HepG2 (cell line): ENCODE data around the gene HS3ST3B1. TPM values are rescaled to one million over a fixed set of nuclear protein-coding genes. Genes with fewer than 3 reads are reported as not detected.

Source experiments
- FOXK1 ChIP-seq: sonication (generic); formaldehyde crosslinking; IDR thresholded peaks from 2 replicates; pipeline ENCODE4 v1.4.0; 2020; ENCODE audit warnings: low read depth, missing genetic modification reagents, borderline replicate concordance
- KMT2A ChIP-seq: sonication (generic); formaldehyde crosslinking; IDR thresholded peaks from 2 replicates; pipeline ENCODE4 v1.4.0; 2020; ENCODE audit warnings: missing genetic modification reagents
- SKI ChIP-seq: fragments of 450-650 bp; IDR thresholded peaks from one replicate; pipeline ENCODE4 v1.6.1; 2018; ENCODE audit warnings: mild to moderate bottlenecking; ENCODE audit not compliant: partially characterized antibody
- SMAD3 ChIP-seq: sonication (generic); formaldehyde crosslinking; IDR thresholded peaks from 2 replicates; pipeline ENCODE4 v1.4.0; 2020; ENCODE audit warnings: missing genetic modification reagents
- ZFP36 ChIP-seq: fragments of 150-350 bp; IDR thresholded peaks from 2 replicates; pipeline ENCODE4 v1.6.1; 2018; ENCODE audit warnings: borderline replicate concordance, low read length, low read depth; ENCODE audit not compliant: partially characterized antibody
- ZMAT3 ChIP-seq: sonication (generic); formaldehyde crosslinking; conservative IDR thresholded peaks from 2 replicates; pipeline ENCODE4 v1.7.0; 2021; ENCODE audit warnings: missing genetic modification reagents
- ZMYM4 ChIP-seq: sonication (generic); formaldehyde crosslinking; IDR thresholded peaks from 2 replicates; pipeline ENCODE4 v1.8.1; 2023; ENCODE audit warnings: mild to moderate bottlenecking, missing genetic modification reagents
- ZNF138 ChIP-seq: sonication (generic); formaldehyde crosslinking; IDR thresholded peaks from 2 replicates; pipeline ENCODE4 v1.5.0; 2020; ENCODE audit warnings: mild to moderate bottlenecking, low read depth, missing genetic modification reagents
- ZNF24 ChIP-seq: fragments of 450-650 bp; IDR thresholded peaks from 2 replicates; pipeline ENCODE4 v1.6.1; 2017; ENCODE audit warnings: antibody characterized with exemption, mild to moderate bottlenecking
- ZNF441 ChIP-seq: sonication (generic); formaldehyde crosslinking; IDR thresholded peaks from 2 replicates; pipeline ENCODE4 v1.7.0; 2021; ENCODE audit warnings: missing genetic modification reagents, borderline replicate concordance
- ZNF572 ChIP-seq: sonication (generic); formaldehyde crosslinking; IDR thresholded peaks from 2 replicates; pipeline ENCODE4 v1.5.1; 2020; ENCODE audit warnings: mild to moderate bottlenecking, missing genetic modification reagents
- ZNF776 ChIP-seq: sonication (generic); formaldehyde crosslinking; IDR thresholded peaks from 2 replicates; pipeline ENCODE4 v1.4.0; 2020; ENCODE audit warnings: mild to moderate bottlenecking, missing genetic modification reagents
- ZNF83 ChIP-seq: sonication (generic); formaldehyde crosslinking; IDR thresholded peaks from 2 replicates; pipeline ENCODE4 v1.4.0; 2020; ENCODE audit warnings: missing genetic modification reagents, mild to moderate bottlenecking, borderline replicate concordance
- polyA plus RNA-seq, 8 experiments: library from polyadenylated mRNA; depleted of rRNA in 3 of 8; stranded (reverse) in 7 of 8; unstranded in 1 of 8; fragments of >200 nt; fragmentation: Illumina TruSeq in 4 of 8; extraction: Trizol in 4 of 8; gene quantifications; 2 replicates each; pipeline versions ENCODE4 v1.2.1 to v1.2.3, GENCODE V29; 2011 to 2016; ENCODE audit warnings: low read depth in 4 of 8, missing spikeins in 1 of 8, mixed read lengths in 1 of 8; ENCODE audit not compliant: insufficient read depth in 1 of 8
- total RNA-seq, 5 experiments: library from RNA; depleted of rRNA; stranded (reverse); fragments of >200 nt; fragmentation: Illumina TruSeq; extraction: Trizol; gene quantifications; 2 replicates each; pipeline ENCODE4 v1.2.3, GENCODE V29; 2016; ENCODE audit warnings: low read depth in 1 of 5
- TF ChIP-seq, protein P1 (sequence below), 2 experiments: fragments of 450-650 bp in 1 of 2; sonication (generic) in 1 of 2; formaldehyde crosslinking in 1 of 2; IDR thresholded peaks; 2 replicates each; pipeline versions ENCODE4 v1.6.1 to v1.8.0; 2016 to 2022; ENCODE audit warnings: antibody characterized with exemption in 1 of 2, mild to moderate bottlenecking in 1 of 2, missing genetic modification reagents in 1 of 2
- TF ChIP-seq, protein P2 (sequence below): IDR thresholded peaks from 2 replicates; pipeline ENCODE4 v1.6.1; 2016; ENCODE audit warnings: missing compliant biosample characterization, missing genetic modification reagents, borderline replicate concordance
- TF ChIP-seq, protein P3 (sequence below): sonication (generic); formaldehyde crosslinking; IDR thresholded peaks from 2 replicates; pipeline ENCODE4 v1.5.1; 2020; ENCODE audit warnings: missing genetic modification reagents, mild to moderate bottlenecking, borderline replicate concordance

Gene HS3ST3B1
- total and polyA plus RNA-seq, 2 of the 13 experiments (the other 11 are each of a cell fraction or from before 2014, with no cell fraction given) = 15.7 to 39.5 TPM

DNA sequence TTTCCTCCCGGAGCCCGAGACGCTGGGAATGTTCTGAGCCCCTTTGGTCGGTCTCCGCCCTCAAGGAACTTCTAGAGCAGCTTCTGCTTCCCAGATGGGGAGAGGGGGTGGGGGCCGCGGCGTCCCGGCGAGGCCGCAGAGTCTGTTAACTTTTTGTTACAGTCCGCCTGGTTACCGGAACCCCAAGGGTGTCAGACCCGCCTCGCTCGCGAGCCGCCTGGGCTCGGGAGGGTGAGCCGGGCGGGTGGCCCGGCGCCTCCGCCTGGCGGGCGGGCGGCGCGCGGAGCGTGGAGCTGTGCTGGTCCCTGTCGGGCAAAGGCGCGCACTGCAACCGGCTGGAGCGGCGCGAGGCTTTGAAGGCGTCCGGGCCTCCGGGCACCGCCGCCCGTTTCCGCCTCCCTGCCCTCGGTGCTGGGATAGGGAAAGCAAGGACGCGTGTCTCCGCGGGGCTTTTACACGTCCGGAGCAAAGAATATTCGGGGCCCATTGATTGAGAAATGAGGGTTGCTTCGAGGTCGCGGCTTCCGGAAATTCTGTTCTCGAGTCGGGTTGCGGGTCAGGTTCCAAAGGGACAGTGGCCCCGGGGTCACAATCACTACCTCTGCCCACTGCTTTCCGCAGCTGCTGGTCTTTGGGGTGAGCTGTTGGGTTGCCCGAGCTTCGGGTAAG is 1.7 kb downstream of the HS3ST3B1 start (continued):
- TF ChIP-seq, protein P1, sequence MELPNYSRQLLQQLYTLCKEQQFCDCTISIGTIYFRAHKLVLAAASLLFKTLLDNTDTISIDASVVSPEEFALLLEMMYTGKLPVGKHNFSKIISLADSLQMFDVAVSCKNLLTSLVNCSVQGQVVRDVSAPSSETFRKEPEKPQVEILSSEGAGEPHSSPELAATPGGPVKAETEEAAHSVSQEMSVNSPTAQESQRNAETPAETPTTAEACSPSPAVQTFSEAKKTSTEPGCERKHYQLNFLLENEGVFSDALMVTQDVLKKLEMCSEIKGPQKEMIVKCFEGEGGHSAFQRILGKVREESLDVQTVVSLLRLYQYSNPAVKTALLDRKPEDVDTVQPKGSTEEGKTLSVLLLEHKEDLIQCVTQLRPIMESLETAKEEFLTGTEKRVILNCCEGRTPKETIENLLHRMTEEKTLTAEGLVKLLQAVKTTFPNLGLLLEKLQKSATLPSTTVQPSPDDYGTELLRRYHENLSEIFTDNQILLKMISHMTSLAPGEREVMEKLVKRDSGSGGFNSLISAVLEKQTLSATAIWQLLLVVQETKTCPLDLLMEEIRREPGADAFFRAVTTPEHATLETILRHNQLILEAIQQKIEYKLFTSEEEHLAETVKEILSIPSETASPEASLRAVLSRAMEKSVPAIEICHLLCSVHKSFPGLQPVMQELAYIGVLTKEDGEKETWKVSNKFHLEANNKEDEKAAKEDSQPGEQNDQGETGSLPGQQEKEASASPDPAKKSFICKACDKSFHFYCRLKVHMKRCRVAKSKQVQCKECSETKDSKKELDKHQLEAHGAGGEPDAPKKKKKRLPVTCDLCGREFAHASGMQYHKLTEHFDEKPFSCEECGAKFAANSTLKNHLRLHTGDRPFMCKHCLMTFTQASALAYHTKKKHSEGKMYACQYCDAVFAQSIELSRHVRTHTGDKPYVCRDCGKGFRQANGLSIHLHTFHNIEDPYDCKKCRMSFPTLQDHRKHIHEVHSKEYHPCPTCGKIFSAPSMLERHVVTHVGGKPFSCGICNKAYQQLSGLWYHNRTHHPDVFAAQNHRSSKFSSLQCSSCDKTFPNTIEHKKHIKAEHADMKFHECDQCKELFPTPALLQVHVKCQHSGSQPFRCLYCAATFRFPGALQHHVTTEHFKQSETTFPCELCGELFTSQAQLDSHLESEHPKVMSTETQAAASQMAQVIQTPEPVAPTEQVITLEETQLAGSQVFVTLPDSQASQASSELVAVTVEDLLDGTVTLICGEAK (IDR thresholded peaks at IDR 0.05) = no peak
- TF ChIP-seq, protein P1 (CRISPR knock-in tag; IDR thresholded peaks at IDR 0.05) = peak; percentile 28; the same call in 1 of the 2 replicates
- TF ChIP-seq SMAD3 (CRISPR knock-in tag) = no peak
- TF ChIP-seq, protein P2, sequence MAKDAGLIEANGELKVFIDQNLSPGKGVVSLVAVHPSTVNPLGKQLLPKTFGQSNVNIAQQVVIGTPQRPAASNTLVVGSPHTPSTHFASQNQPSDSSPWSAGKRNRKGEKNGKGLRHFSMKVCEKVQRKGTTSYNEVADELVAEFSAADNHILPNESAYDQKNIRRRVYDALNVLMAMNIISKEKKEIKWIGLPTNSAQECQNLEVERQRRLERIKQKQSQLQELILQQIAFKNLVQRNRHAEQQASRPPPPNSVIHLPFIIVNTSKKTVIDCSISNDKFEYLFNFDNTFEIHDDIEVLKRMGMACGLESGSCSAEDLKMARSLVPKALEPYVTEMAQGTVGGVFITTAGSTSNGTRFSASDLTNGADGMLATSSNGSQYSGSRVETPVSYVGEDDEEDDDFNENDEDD (CRISPR knock-in tag) = 0 out of 2 replicates have a peak, but pooled peaks have one; percentile 16
- TF ChIP-seq ZNF83 (CRISPR knock-in tag) = no peak
- TF ChIP-seq ZNF776 = no peak
- peak; percentile 40 for TF ChIP-seq ZMYM4
- TF ChIP-seq KMT2A (CRISPR knock-in tag) = peak; percentile 50; the same call in 1 of the 2 replicates
- TF ChIP-seq ZNF572 = no peak
- TF ChIP-seq, protein P3, sequence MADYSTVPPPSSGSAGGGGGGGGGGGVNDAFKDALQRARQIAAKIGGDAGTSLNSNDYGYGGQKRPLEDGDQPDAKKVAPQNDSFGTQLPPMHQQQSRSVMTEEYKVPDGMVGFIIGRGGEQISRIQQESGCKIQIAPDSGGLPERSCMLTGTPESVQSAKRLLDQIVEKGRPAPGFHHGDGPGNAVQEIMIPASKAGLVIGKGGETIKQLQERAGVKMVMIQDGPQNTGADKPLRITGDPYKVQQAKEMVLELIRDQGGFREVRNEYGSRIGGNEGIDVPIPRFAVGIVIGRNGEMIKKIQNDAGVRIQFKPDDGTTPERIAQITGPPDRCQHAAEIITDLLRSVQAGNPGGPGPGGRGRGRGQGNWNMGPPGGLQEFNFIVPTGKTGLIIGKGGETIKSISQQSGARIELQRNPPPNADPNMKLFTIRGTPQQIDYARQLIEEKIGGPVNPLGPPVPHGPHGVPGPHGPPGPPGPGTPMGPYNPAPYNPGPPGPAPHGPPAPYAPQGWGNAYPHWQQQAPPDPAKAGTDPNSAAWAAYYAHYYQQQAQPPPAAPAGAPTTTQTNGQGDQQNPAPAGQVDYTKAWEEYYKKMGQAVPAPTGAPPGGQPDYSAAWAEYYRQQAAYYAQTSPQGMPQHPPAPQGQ (CRISPR knock-in tag) = no peak
- TF ChIP-seq ZNF138 (CRISPR knock-in tag) = no peak
- TF ChIP-seq ZMAT3 (CRISPR knock-in tag) = 0 out of 2 replicates have a peak, but pooled peaks have one; percentile 17
- peak; percentile 66 for TF ChIP-seq SKI
- no peak for TF ChIP-seq ZNF441 (CRISPR knock-in tag)
- TF ChIP-seq ZFP36 = no peak
- TF ChIP-seq ZNF24 = 0 out of 2 replicates have a peak, but pooled peaks have one; percentile 26
- TF ChIP-seq FOXK1 = no peak
